Neutrophil (primary cell): ENCODE results near the gene CDH18.

Source experiments
- H3K27ac ChIP-seq: fragments of 200-600 bp; sonication (generic); 2 replicates; pipeline ENCODE4 v1.5.1; 2016; ENCODE audit warnings: mild to moderate bottlenecking, moderate library complexity
- H3K27me3 ChIP-seq: fragments of 200-600 bp; sonication (generic); 2 replicates; pipeline ENCODE4 v1.6.0; 2016; ENCODE audit warnings: mild to moderate bottlenecking
- H3K36me3 ChIP-seq: fragments of 200-600 bp; sonication (generic); 2 replicates; pipeline ENCODE4 v1.5.1; 2017
- H3K4me1 ChIP-seq, 2 experiments: fragments of 200-600 bp in 1 of 2; sonication (generic) in 1 of 2; 1 replicate in 1 of 2; 2 replicates in 1 of 2; pipeline versions ENCODE4 v1.5.1 to v1.6.1; 2013 to 2016; ENCODE audit warnings: low read depth in 1 of 2, low read length in 1 of 2, mild to moderate bottlenecking in 1 of 2, moderate library complexity in 1 of 2; ENCODE audit not compliant: control insufficient read depth in 1 of 2, insufficient read depth in 1 of 2
- H3K4me3 ChIP-seq, 2 experiments: fragments of 200-600 bp in 1 of 2; sonication (generic) in 1 of 2; 1 replicate in 1 of 2; 2 replicates in 1 of 2; pipeline ENCODE4 v1.5.1; 2013 to 2016; ENCODE audit warnings: low read depth in 1 of 2, low read length in 1 of 2, mild to moderate bottlenecking in 1 of 2, moderate library complexity in 1 of 2
- H3K9me3 ChIP-seq: fragments of 200-600 bp; sonication (generic); 2 replicates; pipeline ENCODE4 v1.5.1; 2016
- TF ChIP-seq, protein P1 (sequence below): fragments of 200-600 bp; sonication (generic); IDR thresholded peaks from 2 replicates; pipeline ENCODE4 v1.5.1; 2016; ENCODE audit warnings: antibody characterized with exemption

Gene CDH18

DNA sequence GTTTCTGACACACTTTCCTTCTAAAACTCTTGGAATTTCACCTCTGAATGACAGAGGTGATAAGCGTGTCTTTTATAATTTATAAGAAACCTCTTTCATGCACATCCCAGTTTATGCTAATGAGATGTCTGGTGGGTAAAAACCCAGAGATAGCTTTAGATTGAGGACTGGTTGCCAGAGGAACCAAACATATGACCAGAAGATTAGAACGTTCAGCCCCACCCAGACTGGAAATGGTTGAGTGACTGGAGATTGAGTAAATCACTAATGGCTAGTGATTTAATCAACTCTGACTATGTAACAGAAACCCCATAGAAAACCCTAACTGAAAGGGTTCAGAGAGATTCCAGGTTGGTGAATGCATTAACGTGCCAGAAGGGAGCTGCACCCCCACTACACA is 69.2 kb downstream of the CDH18 start:
- Histone ChIP-seq H3K9me3 (no peaks in the 10 kb centered on the region), H3K27ac (no peak overlapping the region), H3K27me3 (no peaks in the 10 kb centered on the region), H3K4me1 (peaks cover 0 to 4% of the 10 kb centered on the region in 2 experiments), H3K36me3 (no peaks in the 10 kb centered on the region), H3K4me3 (no peak overlapping the region)
- TF ChIP-seq, protein P1, sequence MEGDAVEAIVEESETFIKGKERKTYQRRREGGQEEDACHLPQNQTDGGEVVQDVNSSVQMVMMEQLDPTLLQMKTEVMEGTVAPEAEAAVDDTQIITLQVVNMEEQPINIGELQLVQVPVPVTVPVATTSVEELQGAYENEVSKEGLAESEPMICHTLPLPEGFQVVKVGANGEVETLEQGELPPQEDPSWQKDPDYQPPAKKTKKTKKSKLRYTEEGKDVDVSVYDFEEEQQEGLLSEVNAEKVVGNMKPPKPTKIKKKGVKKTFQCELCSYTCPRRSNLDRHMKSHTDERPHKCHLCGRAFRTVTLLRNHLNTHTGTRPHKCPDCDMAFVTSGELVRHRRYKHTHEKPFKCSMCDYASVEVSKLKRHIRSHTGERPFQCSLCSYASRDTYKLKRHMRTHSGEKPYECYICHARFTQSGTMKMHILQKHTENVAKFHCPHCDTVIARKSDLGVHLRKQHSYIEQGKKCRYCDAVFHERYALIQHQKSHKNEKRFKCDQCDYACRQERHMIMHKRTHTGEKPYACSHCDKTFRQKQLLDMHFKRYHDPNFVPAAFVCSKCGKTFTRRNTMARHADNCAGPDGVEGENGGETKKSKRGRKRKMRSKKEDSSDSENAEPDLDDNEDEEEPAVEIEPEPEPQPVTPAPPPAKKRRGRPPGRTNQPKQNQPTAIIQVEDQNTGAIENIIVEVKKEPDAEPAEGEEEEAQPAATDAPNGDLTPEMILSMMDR, result no peak

DNA sequence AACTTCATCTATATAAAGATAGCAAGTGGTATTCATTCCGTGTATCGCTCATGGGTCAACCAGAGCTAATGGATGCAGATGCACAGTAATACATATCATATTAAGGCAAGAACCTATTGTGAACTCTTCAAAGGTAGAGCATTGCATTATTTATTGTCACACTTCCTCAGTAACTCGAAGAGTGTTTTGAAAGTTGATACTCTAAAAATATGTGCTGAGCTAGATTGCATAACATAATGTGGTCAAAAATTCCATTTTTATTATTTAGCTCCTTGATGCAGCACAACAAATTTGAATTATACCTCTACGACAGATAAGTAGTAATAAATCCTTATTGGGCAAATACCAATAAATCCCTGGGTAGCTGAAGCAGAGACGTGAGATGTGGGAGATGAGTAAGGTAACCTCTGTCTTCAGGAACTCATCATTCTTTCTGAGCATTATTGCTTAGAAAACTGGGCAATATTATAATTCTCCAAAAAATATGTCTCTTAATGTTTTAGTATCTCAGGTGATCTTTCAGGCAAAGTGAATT is 70.3 kb downstream of the CDH18 start:
- Histone ChIP-seq H3K4me3 (no peak overlapping the region), H3K4me1 (peaks cover 0 to 4% of the 10 kb centered on the region in 2 experiments), H3K27me3 (no peaks in the 10 kb centered on the region), H3K9me3 (no peaks in the 10 kb centered on the region), H3K27ac (no peak overlapping the region), H3K36me3 (no peaks in the 10 kb centered on the region)
- TF ChIP-seq, protein P1, result no peak

DNA sequence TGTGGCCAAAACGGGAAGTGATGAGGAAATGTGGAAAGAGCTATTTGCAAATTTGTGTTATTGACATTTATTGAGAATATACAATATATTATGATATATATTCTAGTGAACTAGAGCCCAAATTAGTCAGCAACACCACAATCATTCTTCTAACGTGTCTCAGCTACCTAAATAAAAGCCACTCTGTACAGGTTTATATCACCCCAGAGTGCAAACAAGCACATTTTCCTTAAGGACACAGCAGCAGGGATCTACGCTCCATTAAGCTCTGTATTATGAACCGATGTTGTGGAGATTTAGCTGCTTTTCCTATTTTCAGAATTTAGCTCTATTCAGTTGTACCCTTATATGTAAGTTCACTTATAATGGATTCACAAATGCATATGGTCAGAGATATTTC is 77.9 kb downstream of the CDH18 start:
- no peak overlapping the region for H3K4me3 ChIP-seq
- no peaks in the 10 kb centered on the region for H3K4me1 ChIP-seq
- TF ChIP-seq, protein P1, result no peak
- no peaks in the 10 kb centered on the region for H3K9me3 ChIP-seq
- no peak overlapping the region for H3K27ac ChIP-seq
- no peaks in the 10 kb centered on the region for H3K36me3 ChIP-seq
- no peaks in the 10 kb centered on the region for H3K27me3 ChIP-seq

DNA sequence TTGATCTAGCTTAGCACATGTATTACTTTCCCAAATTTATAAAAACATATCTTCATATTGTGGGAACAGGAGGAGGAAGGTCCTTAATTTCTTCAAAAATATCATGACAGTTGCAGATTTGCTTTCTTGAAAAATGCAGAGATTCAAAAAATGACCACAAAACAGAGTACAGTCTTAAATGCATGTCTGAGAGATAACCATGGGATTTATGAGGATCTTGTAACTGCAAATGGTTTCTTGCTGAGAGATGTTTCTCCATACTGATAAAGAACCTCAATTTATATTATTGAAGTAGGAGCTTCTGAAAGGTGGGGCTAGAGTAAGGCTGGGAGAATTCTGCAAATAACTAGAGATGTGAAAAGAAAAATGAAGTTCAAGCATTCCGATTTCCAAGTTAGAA is 83.2 kb downstream of the CDH18 start:
- H3K27me3 ChIP-seq, result no peaks in the 10 kb centered on the region
- H3K36me3 ChIP-seq, result no peaks in the 10 kb centered on the region
- no peaks in the 10 kb centered on the region for H3K9me3 ChIP-seq
- H3K27ac ChIP-seq, result no peak overlapping the region
- H3K4me3 ChIP-seq, result no peak overlapping the region
- TF ChIP-seq, protein P1, result no peak
- H3K4me1 ChIP-seq, result no peaks in the 10 kb centered on the region

DNA sequence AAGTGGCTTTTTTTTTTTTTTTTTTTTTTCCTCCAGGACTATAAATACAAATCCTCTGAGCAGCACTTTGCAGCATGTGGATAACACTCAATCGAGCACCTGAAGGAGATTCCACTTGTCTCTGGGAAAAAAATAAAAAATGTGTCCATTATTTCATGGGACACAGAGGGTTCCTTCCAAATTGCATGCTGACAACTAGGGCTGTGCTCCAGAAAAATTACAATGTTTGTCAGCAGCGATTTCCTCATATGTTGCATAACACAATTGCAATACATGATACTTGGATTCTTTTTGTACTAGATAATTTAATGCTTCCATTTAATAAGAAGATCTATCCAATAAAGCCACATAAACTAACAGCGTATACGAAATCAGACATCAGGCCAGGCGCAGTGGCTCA is 84.4 kb downstream of the CDH18 start:
- H3K27ac ChIP-seq, result no peak overlapping the region
- no peak overlapping the region for H3K4me3 ChIP-seq
- no peaks in the 10 kb centered on the region for H3K36me3 ChIP-seq
- H3K27me3 ChIP-seq, result no peaks in the 10 kb centered on the region
- TF ChIP-seq, protein P1, result no peak
- H3K9me3 ChIP-seq, result no peaks in the 10 kb centered on the region
- no peaks in the 10 kb centered on the region for H3K4me1 ChIP-seq
